Measurements from ENCODE around the gene ZNF274. TPM values are rescaled to one million over a fixed set of nuclear protein-coding genes. Genes with fewer than 3 reads are reported as not detected.
A peak's percentile ranks its signal among the peaks of the same experiment; 100 is the strongest.

The ZNF274 gene
- total and polyA plus RNA-seq, 9 of the 15 experiments (the other 6 are each of a cell fraction or from before 2014, with no cell fraction given) = 5.2 to 37.0 (median 28.1) TPM

DNA sequence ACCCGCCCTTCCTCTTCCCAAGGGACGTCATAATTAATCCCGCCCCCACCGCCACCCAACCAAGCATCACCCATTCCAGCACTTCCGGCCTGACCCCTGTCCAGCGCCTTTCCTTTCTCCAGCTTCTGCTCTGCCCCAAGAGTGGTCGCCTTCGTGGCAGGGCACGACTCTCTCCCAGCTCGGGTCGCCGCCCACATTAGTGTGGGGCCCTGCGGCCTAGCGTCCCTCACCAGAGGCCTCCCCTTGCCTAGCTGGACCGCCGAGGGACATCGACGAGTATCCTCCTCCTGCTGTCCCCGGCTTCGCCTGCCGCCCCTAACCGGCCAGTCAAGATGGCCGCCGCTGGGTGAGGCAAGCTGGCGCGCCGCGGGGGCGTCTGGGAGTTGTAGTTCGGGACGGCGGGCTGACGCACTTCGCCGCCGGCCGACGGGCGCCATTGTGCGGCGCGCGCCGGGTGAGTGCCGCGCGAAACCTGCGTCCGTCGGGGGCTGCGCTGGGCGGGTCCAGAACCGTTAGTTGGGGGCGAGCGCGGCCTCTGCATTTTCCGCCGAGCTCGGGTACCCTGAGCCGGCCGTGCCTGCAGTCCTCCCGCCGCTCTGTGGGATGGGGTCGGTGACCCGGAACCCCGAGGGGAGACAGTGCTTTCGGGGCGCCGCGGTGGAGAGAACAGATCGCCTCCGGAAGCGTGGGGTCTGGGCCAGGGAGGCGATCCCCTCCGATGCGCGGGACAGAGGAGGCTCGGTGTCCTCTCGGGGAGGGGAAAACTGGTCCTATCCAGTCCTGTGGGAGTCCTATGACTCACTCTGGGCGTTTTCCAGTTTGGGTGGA lies at the start of gene ZNF274 (continued):
- TF ChIP-seq, protein P1, sequence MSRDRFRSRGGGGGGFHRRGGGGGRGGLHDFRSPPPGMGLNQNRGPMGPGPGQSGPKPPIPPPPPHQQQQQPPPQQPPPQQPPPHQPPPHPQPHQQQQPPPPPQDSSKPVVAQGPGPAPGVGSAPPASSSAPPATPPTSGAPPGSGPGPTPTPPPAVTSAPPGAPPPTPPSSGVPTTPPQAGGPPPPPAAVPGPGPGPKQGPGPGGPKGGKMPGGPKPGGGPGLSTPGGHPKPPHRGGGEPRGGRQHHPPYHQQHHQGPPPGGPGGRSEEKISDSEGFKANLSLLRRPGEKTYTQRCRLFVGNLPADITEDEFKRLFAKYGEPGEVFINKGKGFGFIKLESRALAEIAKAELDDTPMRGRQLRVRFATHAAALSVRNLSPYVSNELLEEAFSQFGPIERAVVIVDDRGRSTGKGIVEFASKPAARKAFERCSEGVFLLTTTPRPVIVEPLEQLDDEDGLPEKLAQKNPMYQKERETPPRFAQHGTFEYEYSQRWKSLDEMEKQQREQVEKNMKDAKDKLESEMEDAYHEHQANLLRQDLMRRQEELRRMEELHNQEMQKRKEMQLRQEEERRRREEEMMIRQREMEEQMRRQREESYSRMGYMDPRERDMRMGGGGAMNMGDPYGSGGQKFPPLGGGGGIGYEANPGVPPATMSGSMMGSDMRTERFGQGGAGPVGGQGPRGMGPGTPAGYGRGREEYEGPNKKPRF (IDR thresholded peaks at IDR 0.05; ENCODE audit: low read depth, low read length) = no peak
- TF ChIP-seq ZNF263 (CRISPR knock-in tag; IDR thresholded peaks at IDR 0.05; ENCODE audit: borderline replicate concordance) (peak; percentile 55), NR2C2 (CRISPR knock-in tag; IDR thresholded peaks at IDR 0.05) (no peak; the same call in 1 of the 2 replicates), NR2C2 (tag; IDR thresholded peaks at IDR 0.05) (peak; percentile 93), ZFP36 (IDR thresholded peaks at IDR 0.05; ENCODE audit: low read depth, low read length, partially characterized antibody) (no peak), FOXJ3 (CRISPR knock-in tag; IDR thresholded peaks at IDR 0.05) (no peak), KLF13 (tag; IDR thresholded peaks at IDR 0.05; ENCODE audit: borderline replicate concordance, low read depth) (0 out of 2 replicates have a peak, but pooled peaks have one; percentile 23), RBM34 (IDR thresholded peaks at IDR 0.05; ENCODE audit: borderline replicate concordance, insufficient read depth, low read length) (no peak), NR4A1 (CRISPR knock-in tag; IDR thresholded peaks at IDR 0.05) (no peak), NR4A1 (tag; IDR thresholded peaks at IDR 0.05) (0 out of 2 replicates have a peak, but pooled peaks have one; percentile 29), ZBTB1 (CRISPR knock-in tag; IDR thresholded peaks at IDR 0.05; ENCODE audit: borderline replicate concordance, low read depth) (no peak; the same call in 1 of the 2 replicates), BHLHE40 (IDR thresholded peaks at IDR 0.05; ENCODE audit: low read length) (no peak), TAF7 (tag; IDR thresholded peaks at IDR 0.05) (peak; percentile 92), CC2D1A (IDR thresholded peaks at IDR 0.05) (no peak), MIER1 (IDR thresholded peaks at IDR 0.05; ENCODE audit: low read depth) (no peak)
- TF ChIP-seq, protein P2, sequence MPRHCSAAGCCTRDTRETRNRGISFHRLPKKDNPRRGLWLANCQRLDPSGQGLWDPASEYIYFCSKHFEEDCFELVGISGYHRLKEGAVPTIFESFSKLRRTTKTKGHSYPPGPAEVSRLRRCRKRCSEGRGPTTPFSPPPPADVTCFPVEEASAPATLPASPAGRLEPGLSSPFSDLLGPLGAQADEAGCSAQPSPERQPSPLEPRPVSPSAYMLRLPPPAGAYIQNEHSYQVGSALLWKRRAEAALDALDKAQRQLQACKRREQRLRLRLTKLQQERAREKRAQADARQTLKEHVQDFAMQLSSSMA (CRISPR knock-in tag; IDR thresholded peaks at IDR 0.05) = 0 out of 2 replicates have a peak, but pooled peaks have one; percentile 9
